ENCODE measurements around the gene STXBP5L.
"Not testable (repeated sequence)": the region's sequence is repeated elsewhere in the genome, so short reads cannot be mapped to it uniquely, and the experiment has no call there.

The STXBP5L gene

GRCh38 chr3:121232309-121233225, 324.6 kb downstream of the STXBP5L start:
- DNase-seq: no peak

GRCh38 chr3:121243208-121243607, 335.2 kb downstream of the STXBP5L start:
- DNase-seq: no peak

GRCh38 chr3:121252676-121253075, 344.7 kb downstream of the STXBP5L start:
- no peak for DNase-seq

GRCh38 chr3:121269389-121269788, 361.4 kb downstream of the STXBP5L start:
- no peak for DNase-seq

- DNase-seq: no peak
Measured at GRCh38 chr3:121274411-121274810, 366.4 kb downstream of the STXBP5L start.

GRCh38 chr3:121295452-121295851, 387.4 kb downstream of the STXBP5L start:
- no peak for DNase-seq

- no peak for DNase-seq
Measured at GRCh38 chr3:121295979-121296378, 388.0 kb downstream of the STXBP5L start.

- no peak for DNase-seq
Measured at GRCh38 chr3:121324320-121324719, 416.3 kb downstream of the STXBP5L start.

GRCh38 chr3:121330118-121330517, 422.1 kb downstream of the STXBP5L start:
- no peak for DNase-seq

GRCh38 chr3:121330634-121331033, 422.6 kb downstream of the STXBP5L start:
- DNase-seq: no peak

GRCh38 chr3:121355960-121356359, 448.0 kb downstream of the STXBP5L start:
- not testable (repeated sequence) for DNase-seq

- no peak for DNase-seq
Measured at GRCh38 chr3:121362035-121362734, 454.2 kb downstream of the STXBP5L start.

GRCh38 chr3:121388308-121388707, 480.3 kb downstream of the STXBP5L start:
- not testable (repeated sequence) for DNase-seq

GRCh38 chr3:121395967-121396366, 488.0 kb downstream of the STXBP5L start:
- DNase-seq: not testable (repeated sequence)

- DNase-seq: not testable (repeated sequence)
Measured at GRCh38 chr3:121398051-121398450, 490.0 kb downstream of the STXBP5L start.

- DNase-seq: no peak
Measured at GRCh38 chr3:121399820-121400219, 491.8 kb downstream of the STXBP5L start.

GRCh38 chr3:121405631-121406030, 497.6 kb downstream of the STXBP5L start:
- no peak for DNase-seq

GRCh38 chr3:121411523-121411922, 503.5 kb downstream of the STXBP5L start:
- DNase-seq: no peak

- no peak for DNase-seq
Measured at GRCh38 chr3:121414924-121415323, 506.9 kb downstream of the STXBP5L start.

- no peak for DNase-seq
Measured at GRCh38 chr3:121418182-121418581, 510.2 kb downstream of the STXBP5L start.

- DNase-seq: no peak
Measured at GRCh38 chr3:121424549-121424948, 516.5 kb downstream of the STXBP5L start.

GRCh38 chr3:121430664-121431215, 522.7 kb downstream of the STXBP5L start:
- DNase-seq: no peak

- no peak for DNase-seq
Measured at GRCh38 chr3:121431726-121432517, 523.9 kb downstream of the STXBP5L start.

All from NCI-H1092 (cell line).